ENCODE measurements around the gene MYO18B. TPM values are rescaled to one million over a fixed set of nuclear protein-coding genes. Genes with fewer than 3 reads are reported as not detected.

Gene MYO18B
- total RNA-seq, 1 donor from 2014 or later: 1.9 TPM

DNA sequence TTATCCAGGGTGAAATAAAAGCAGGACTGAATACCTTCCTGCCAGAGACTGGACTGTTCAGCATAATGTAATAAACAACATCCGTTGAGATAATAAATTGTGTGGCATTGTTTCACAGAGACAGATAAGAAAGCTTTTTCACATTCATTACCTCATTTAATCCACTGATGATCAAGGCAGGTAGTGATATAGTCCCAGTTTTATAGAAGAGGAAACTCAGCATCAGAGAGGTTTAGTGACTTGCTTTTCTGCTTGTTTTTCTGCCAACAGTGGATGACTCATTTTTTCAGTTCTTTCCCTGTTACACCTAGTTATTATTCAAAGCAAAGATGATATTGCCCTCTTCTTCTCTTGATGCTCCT, 4.0 kb downstream of the MYO18B start:
- DNase-seq (ENCODE audit: low spot score, unreplicated experiment): no peak

DNA sequence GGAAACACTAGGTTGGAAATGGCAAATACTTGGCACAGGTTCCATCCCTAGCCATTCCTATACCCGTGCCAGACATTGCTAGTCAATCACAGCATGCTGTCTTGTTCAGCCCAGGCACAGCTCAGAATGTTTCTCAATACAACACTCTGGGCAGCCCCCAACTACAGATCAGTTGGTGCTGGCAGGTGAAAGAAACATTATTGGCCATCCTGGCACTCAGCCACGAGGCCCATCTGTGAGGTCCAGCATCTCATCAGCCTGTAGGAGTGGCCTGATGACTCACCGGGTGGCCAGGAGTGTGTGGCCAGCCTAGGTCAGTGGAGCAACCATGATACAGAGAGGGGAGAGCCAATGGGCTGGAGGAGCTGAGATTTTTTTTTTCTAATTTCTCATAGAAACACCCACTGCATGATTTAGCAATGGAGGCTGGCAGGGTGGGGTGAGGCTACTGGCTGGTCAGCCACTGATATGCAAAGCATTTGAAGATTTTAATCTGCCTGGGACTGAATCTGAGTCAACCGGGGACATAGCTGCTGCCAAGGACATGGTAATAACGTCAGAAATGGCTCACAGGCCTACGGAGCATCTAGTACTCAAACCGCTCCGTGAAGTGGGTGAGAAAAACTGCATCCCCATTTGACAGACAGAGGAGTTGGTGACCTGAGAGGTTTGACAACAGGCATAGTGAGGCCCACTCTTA, 5.4 kb downstream of the MYO18B start:
- no peaks in the 10 kb centered on the region for H3K4me1 Mint-ChIP-seq (ENCODE audit: low read depth)
- DNase-seq (ENCODE audit: low spot score, unreplicated experiment): no peak
- H3K9me3 Mint-ChIP-seq (ENCODE audit: low read depth): no peaks in the 10 kb centered on the region
- no peak overlapping the region for H3K4me3 Mint-ChIP-seq (ENCODE audit: low read depth)
- peaks cover 34% of the 10 kb centered on the region for H3K27me3 Mint-ChIP-seq
- H3K36me3 Mint-ChIP-seq (ENCODE audit: insufficient read depth): no peaks in the 10 kb centered on the region
- H3K27ac Mint-ChIP-seq: no peak overlapping the region
- TF ChIP-seq, protein P1, sequence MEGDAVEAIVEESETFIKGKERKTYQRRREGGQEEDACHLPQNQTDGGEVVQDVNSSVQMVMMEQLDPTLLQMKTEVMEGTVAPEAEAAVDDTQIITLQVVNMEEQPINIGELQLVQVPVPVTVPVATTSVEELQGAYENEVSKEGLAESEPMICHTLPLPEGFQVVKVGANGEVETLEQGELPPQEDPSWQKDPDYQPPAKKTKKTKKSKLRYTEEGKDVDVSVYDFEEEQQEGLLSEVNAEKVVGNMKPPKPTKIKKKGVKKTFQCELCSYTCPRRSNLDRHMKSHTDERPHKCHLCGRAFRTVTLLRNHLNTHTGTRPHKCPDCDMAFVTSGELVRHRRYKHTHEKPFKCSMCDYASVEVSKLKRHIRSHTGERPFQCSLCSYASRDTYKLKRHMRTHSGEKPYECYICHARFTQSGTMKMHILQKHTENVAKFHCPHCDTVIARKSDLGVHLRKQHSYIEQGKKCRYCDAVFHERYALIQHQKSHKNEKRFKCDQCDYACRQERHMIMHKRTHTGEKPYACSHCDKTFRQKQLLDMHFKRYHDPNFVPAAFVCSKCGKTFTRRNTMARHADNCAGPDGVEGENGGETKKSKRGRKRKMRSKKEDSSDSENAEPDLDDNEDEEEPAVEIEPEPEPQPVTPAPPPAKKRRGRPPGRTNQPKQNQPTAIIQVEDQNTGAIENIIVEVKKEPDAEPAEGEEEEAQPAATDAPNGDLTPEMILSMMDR (IDR thresholded peaks at IDR 0.05; ENCODE audit: unreplicated experiment): no peak

More for the DNA sequence above, 4.0 kb downstream of the MYO18B start:
- H3K9me3 Mint-ChIP-seq (ENCODE audit: low read depth): no peaks in the 10 kb centered on the region
- TF ChIP-seq, protein P1 (IDR thresholded peaks at IDR 0.05; ENCODE audit: unreplicated experiment): no peak
- peaks cover 27% of the 10 kb centered on the region for H3K27me3 Mint-ChIP-seq
- no peak overlapping the region for H3K4me3 Mint-ChIP-seq (ENCODE audit: low read depth)
- H3K27ac Mint-ChIP-seq: no peak overlapping the region
- H3K36me3 Mint-ChIP-seq (ENCODE audit: insufficient read depth): no peaks in the 10 kb centered on the region
- H3K4me1 Mint-ChIP-seq (ENCODE audit: low read depth): no peaks in the 10 kb centered on the region

DNA sequence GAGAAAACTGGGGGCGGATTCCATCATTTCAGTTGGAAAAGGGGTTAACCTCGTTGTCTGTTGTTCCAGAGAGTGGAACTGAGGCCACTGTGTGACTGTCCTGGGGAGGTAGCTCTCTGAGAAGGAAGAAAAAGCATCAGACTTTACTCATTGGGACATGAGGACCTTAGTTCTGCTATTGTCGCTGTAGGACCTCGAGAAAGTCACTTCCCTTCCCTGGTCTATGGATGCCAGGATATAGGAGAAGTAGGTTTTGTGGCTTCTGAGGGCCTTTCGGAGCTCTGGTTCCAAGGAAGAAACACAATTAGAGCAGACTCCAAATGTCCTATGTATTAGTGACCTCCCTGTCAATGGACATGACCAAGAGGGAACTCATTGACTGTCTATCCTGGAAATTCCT, 6.2 kb downstream of the MYO18B start:
- Mint-ChIP-seq H3K4me1 (ENCODE audit: low read depth) (no peaks in the 10 kb centered on the region), H3K27ac (no peak overlapping the region), H3K27me3 (peaks cover 34% of the 10 kb centered on the region), H3K4me3 (ENCODE audit: low read depth) (no peak overlapping the region), H3K9me3 (ENCODE audit: low read depth) (no peaks in the 10 kb centered on the region), H3K36me3 (ENCODE audit: insufficient read depth) (no peaks in the 10 kb centered on the region)
- TF ChIP-seq, protein P1 (IDR thresholded peaks at IDR 0.05; ENCODE audit: unreplicated experiment): no peak
- DNase-seq (ENCODE audit: low spot score, unreplicated experiment): no peak

DNA sequence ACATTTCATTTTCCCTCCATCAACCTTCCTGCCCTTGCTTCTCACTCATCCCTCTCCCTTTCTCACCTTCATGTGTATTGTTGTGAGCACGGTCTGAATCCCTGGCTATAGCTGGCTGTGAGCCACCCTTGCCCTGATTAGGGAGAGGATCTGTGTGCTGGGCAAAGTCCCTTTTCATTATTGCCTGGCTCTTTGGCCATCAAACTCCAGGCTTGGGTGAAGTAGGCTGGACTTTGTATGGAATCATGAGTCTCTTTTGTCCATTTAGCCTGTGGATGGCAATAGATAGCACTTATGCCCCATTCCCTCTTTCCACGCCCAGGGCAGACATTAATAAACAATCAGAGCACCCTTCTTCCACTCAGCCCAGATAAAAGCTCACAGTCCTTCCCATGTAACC, 6.7 kb downstream of the MYO18B start:
- H3K9me3 Mint-ChIP-seq (ENCODE audit: low read depth): peaks cover 2% of the 10 kb centered on the region
- TF ChIP-seq, protein P1 (IDR thresholded peaks at IDR 0.05; ENCODE audit: unreplicated experiment): no peak
- H3K27ac Mint-ChIP-seq: no peak overlapping the region
- DNase-seq (ENCODE audit: low spot score, unreplicated experiment): no peak
- H3K4me3 Mint-ChIP-seq (ENCODE audit: low read depth): no peak overlapping the region
- no peaks in the 10 kb centered on the region for H3K4me1 Mint-ChIP-seq (ENCODE audit: low read depth)
- H3K27me3 Mint-ChIP-seq: peaks cover 34% of the 10 kb centered on the region
- H3K36me3 Mint-ChIP-seq (ENCODE audit: insufficient read depth): no peaks in the 10 kb centered on the region

DNA sequence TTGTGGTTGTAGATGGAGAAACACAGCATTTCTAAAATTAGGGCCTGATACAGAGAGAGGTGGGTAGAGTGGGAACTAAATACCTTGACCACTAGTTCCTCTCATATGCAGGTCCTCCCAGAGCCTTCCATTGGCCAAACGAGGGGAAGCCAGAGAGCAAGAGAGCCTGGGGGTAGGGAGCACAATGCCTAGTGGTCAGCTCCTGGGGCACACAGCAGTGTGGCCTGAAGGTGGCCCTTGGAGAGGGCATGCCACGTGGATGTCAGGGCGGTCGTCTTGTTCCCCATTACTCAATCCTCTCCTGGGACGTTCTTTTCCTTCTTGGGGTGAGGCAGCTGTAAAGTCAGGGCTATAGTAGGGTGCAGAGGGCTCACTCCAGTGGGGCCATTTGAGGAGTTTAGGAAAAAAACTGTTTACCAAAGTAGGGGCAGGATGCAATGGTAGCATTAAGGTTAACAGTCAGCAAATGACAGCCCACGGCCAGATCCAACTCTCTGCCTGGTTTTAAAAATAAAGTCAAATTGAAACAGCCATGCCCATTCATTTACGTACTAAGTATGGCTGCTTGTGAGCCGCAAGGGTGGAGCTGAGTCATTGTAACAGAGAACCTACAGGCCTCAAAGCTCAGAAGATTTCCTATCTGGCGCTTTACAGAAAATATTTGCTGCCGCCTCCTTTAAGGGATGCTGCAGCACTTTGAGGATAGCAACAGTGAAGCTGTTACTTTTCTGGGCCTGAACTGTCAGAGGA, 7.6 kb downstream of the MYO18B start:
- Mint-ChIP-seq H3K9me3 (ENCODE audit: low read depth) (peaks cover 2% of the 10 kb centered on the region), H3K36me3 (ENCODE audit: insufficient read depth) (no peaks in the 10 kb centered on the region), H3K4me1 (ENCODE audit: low read depth) (no peaks in the 10 kb centered on the region), H3K4me3 (ENCODE audit: low read depth) (no peak overlapping the region), H3K27ac (no peak overlapping the region), H3K27me3 (peaks cover 34% of the 10 kb centered on the region)
- DNase-seq (ENCODE audit: low spot score, unreplicated experiment): no peak
- TF ChIP-seq, protein P1 (IDR thresholded peaks at IDR 0.05; ENCODE audit: unreplicated experiment): no peak

Measured in progenitor cell of endocrine pancreas (in vitro differentiated cells).